PC-9 (cell line): ENCODE measurements around the gene ARL6IP5. TPM values are rescaled to one million over a fixed set of nuclear protein-coding genes. Genes with fewer than 3 reads are reported as not detected.

Experiments used
- BruUV-seq: library from RNA; stranded (reverse); fragments of 400-500 nt; replicated peaks from 2 replicates; lab custom pipeline; 2021; lab: Mats Ljungman, UMichigan
- CTCF ChIA-PET: fragments of 300-600 bp; sonication (Branson Sonifier 250); formaldehyde crosslinking; loops from one replicate; lab custom pipeline; 2022; ENCODE audit warnings: antibody characterized with exemption; lab: Charles Lee
- POLR2A ChIA-PET: fragments of 300-600 bp; sonication (Branson Sonifier 250); formaldehyde crosslinking; loops from one replicate; lab custom pipeline; 2022; ENCODE audit warnings: antibody characterized with exemption; ENCODE audit not compliant: unreplicated experiment; lab: Charles Lee
- DNase-seq, 2 experiments: peaks; one replicate each; pipeline versions ENCODE4 v3.0.0 to v3.0.0-alpha.2; 2015 to 2022; ENCODE audit warnings: mixed read lengths in 1 of 2
- H2AFZ ChIP-seq: fragments of 200-600 bp; sonication (generic); 2 replicates; pipeline ENCODE4 v1.8.1; 2017; ENCODE audit warnings: antibody characterized with exemption
- H3F3A ChIP-seq: fragments of 200-600 bp; sonication (generic); 2 replicates; pipeline ENCODE4 v1.8.1; 2017; ENCODE audit warnings: antibody characterized with exemption, mild to moderate bottlenecking, low read depth; ENCODE audit not compliant: insufficient read depth
- H3K27ac ChIP-seq: fragments of 200-600 bp; sonication (generic); 2 replicates; pipeline ENCODE4 v1.6.1; 2016; ENCODE audit warnings: mixed run types
- H3K27me3 ChIP-seq: fragments of 200-600 bp; sonication (generic); 2 replicates; pipeline ENCODE4 v1.6.1; 2016; ENCODE audit warnings: low read depth, mixed run types; ENCODE audit not compliant: insufficient read depth
- H3K36me3 ChIP-seq: fragments of 200-600 bp; sonication (generic); 2 replicates; pipeline ENCODE4 v1.6.1; 2016; ENCODE audit warnings: low read depth, mixed run types
- H3K4me1 ChIP-seq: fragments of 200-600 bp; sonication (generic); replicated peaks from 2 replicates; pipeline ENCODE4 v1.6.1; 2016; ENCODE audit warnings: mixed run types; ENCODE audit not compliant: insufficient read depth
- H3K4me2 ChIP-seq: fragments of 200-600 bp; sonication (generic); 2 replicates; pipeline ENCODE4 v1.6.1; 2017; ENCODE audit warnings: mixed run types
- H3K4me3 ChIP-seq: fragments of 200-600 bp; sonication (generic); 2 replicates; pipeline ENCODE4 v1.6.1; 2016; ENCODE audit warnings: mixed run types
- H3K79me2 ChIP-seq: fragments of 200-600 bp; sonication (generic); 2 replicates; pipeline ENCODE4 v1.6.1; 2017; ENCODE audit warnings: low read depth, mixed run types
- H3K9me2 ChIP-seq: fragments of 200-600 bp; sonication (generic); 2 replicates; pipeline ENCODE4 v1.8.1; 2017; ENCODE audit warnings: mild to moderate bottlenecking; ENCODE audit not compliant: insufficient read depth
- H3K9me3 ChIP-seq: fragments of 200-600 bp; sonication (generic); 2 replicates; pipeline ENCODE4 v1.8.1; 2016; ENCODE audit warnings: low read depth; ENCODE audit not compliant: insufficient read depth
- H4K20me1 ChIP-seq: fragments of 200-600 bp; sonication (generic); 2 replicates; pipeline ENCODE4 v1.8.1; 2017; ENCODE audit not compliant: insufficient read depth
- EZH2 ChIP-seq: fragments of 200-600 bp; sonication (generic); IDR thresholded peaks from 2 replicates; pipeline ENCODE4 v1.8.0; 2017; ENCODE audit warnings: antibody characterized with exemption, low read depth
- intact Hi-C: fragments of 100-400 bp; cut with micrococcal nuclease; formaldehyde crosslinking; loops from one replicate; pipeline ENCODE4 v1.10.0; 2022; ENCODE audit not compliant: unreplicated experiment
- total RNA-seq: library from RNA; stranded (reverse); gene quantifications from 2 replicates; pipeline ENCODE4 v1.2.3, GENCODE V29; 2021
- TF ChIP-seq, protein P1 (sequence below): fragments of 200-600 bp; sonication (generic); conservative IDR thresholded peaks from 2 replicates; pipeline ENCODE4 v1.6.1; 2017; ENCODE audit warnings: mixed run types, antibody characterized with exemption, mild to moderate bottlenecking, moderate library complexity

The ARL6IP5 gene
- total RNA-seq, 1 experiment from 2014 or later = 45.7 TPM

DNA sequence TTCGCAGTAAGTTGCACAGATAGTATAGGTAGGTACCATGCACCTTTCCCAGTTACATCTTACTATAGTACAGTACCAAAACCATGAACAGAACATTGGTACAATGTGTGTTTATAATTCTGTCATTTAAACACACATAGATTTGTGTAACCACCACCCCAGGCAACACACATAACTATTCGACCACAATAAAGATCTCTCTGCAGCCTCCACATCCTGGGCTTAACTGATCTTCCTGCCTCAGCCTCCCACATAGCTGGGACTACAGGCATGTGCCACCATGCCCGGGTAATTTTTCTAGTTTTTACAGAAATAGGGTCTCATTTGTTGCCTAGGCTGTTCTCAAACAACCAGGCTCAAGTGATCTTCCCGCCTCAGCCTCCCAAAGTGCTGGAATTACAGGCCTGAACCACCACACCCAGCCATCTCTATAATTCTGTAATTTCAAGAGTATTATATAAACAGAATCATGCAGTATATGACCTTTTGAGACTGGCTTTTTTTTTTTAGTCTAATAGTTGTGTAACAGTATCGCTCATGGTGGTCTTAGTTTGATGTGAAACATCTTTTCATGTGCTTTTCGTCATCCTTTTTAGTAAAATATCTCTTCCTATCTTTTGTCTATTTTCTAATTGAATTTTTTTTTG is 19.3 kb upstream of the ARL6IP5 start:
- intact Hi-C loops = no loop called here
- H3K4me2 ChIP-seq = no peak overlapping the region
- ChIA-PET POLR2A (no interaction called here), CTCF (no interaction called here)
- no peaks in the 10 kb centered on the region for H3K27me3 ChIP-seq
- no TSS peak for BruUV-seq
- no peak for TF ChIP-seq EZH2
- TF ChIP-seq, protein P1, sequence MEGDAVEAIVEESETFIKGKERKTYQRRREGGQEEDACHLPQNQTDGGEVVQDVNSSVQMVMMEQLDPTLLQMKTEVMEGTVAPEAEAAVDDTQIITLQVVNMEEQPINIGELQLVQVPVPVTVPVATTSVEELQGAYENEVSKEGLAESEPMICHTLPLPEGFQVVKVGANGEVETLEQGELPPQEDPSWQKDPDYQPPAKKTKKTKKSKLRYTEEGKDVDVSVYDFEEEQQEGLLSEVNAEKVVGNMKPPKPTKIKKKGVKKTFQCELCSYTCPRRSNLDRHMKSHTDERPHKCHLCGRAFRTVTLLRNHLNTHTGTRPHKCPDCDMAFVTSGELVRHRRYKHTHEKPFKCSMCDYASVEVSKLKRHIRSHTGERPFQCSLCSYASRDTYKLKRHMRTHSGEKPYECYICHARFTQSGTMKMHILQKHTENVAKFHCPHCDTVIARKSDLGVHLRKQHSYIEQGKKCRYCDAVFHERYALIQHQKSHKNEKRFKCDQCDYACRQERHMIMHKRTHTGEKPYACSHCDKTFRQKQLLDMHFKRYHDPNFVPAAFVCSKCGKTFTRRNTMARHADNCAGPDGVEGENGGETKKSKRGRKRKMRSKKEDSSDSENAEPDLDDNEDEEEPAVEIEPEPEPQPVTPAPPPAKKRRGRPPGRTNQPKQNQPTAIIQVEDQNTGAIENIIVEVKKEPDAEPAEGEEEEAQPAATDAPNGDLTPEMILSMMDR = no peak
- no peaks in the 10 kb centered on the region for H3F3A ChIP-seq
- no peaks in the 10 kb centered on the region for H3K9me3 ChIP-seq
- no peak for DNase-seq
- no peak overlapping the region for H3K4me3 ChIP-seq
- no peaks in the 10 kb centered on the region for H3K4me1 ChIP-seq
- no peak overlapping the region for H3K27ac ChIP-seq
- no peaks in the 10 kb centered on the region; the same call in 1 of the 2 replicates for H3K36me3 ChIP-seq
- no peak overlapping the region for H2AFZ ChIP-seq
- H3K79me2 ChIP-seq = no peaks in the 10 kb centered on the region
- no peaks in the 10 kb centered on the region for H3K9me2 ChIP-seq
- no peaks in the 10 kb centered on the region for H4K20me1 ChIP-seq

DNA sequence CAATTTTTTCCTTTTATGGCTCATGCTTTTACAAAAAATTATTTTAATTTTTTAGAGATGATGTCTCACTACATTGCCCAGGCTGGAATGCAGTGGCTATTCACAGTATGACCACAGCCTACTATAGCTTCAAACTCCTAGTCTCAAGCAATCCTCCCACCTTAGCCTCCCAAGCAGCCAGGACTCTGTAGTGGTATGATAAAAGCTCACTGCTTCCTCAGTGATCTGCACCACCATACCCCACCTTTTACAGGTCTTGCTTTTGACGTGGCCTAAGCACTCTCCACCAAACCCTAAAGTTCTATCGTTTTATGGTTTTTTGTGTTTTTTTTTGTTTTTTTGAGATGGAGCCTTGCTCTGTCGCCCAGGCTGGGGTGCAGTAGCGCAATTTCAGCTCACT is 18.6 kb upstream of the ARL6IP5 start:
- H3F3A ChIP-seq = no peaks in the 10 kb centered on the region
- intact Hi-C loops = no loop called here
- no peak overlapping the region for H2AFZ ChIP-seq
- no peaks in the 10 kb centered on the region; the same call in 1 of the 2 replicates for H3K36me3 ChIP-seq
- H3K79me2 ChIP-seq = no peaks in the 10 kb centered on the region
- POLR2A ChIA-PET = no interaction called here
- no peaks in the 10 kb centered on the region for H3K9me2 ChIP-seq
- BruUV-seq = no TSS peak
- H3K27me3 ChIP-seq = no peaks in the 10 kb centered on the region
- TF ChIP-seq, protein P1 = no peak
- no peak overlapping the region for H3K4me3 ChIP-seq
- no peak for DNase-seq
- H3K4me1 ChIP-seq = no peaks in the 10 kb centered on the region
- no peak overlapping the region for H3K4me2 ChIP-seq
- no peaks in the 10 kb centered on the region for H4K20me1 ChIP-seq
- no peak overlapping the region for H3K27ac ChIP-seq
- no peaks in the 10 kb centered on the region for H3K9me3 ChIP-seq
- CTCF ChIA-PET = no interaction called here

DNA sequence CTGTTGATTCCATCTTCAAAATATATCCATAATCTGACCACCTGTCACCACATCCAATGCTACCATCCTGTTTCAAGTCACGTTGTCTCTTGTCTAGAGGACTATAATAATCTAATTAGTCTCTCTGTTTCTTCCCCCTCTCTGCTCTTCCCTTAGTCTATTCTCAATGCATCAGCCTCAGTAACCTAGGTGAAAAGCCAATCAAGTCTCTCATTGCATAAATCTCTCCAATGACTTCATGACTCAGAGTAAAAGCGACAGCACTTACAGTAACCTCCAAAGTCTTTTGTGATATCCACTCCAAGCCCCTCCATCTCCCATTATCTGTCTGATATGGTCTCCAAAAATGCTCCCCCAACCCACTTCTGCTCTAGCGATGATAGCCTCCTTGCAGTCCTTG is 11.8 kb upstream of the ARL6IP5 start:
- H3K36me3 ChIP-seq = peaks cover 3% of the 10 kb centered on the region; the same call in 1 of the 2 replicates
- H3K27me3 ChIP-seq = no peaks in the 10 kb centered on the region
- intact Hi-C loops = no loop called here
- ChIA-PET POLR2A (interaction anchor here (0.9 kb wide), 1 partner anchor 29 kb away, joined by 3 read pairs; no protein-coding TSS in a partner anchor), CTCF (interaction anchor here (0.6 kb wide), 1 partner anchor 72 kb away, joined by 4 read pairs; no protein-coding TSS in a partner anchor)
- H4K20me1 ChIP-seq = no peaks in the 10 kb centered on the region
- no peaks in the 10 kb centered on the region for H3F3A ChIP-seq
- no TSS peak for BruUV-seq
- no peak overlapping the region for H3K4me2 ChIP-seq
- H3K27ac ChIP-seq = no peak overlapping the region
- H3K9me2 ChIP-seq = no peaks in the 10 kb centered on the region
- H2AFZ ChIP-seq = no peak overlapping the region
- H3K4me3 ChIP-seq = no peak overlapping the region
- no peak for DNase-seq
- peaks cover 23% of the 10 kb centered on the region for H3K79me2 ChIP-seq
- H3K4me1 ChIP-seq = peaks cover under 1% of the 10 kb centered on the region; the same call in 1 of the 2 replicates
- TF ChIP-seq, protein P1 = no peak
- no peak for TF ChIP-seq EZH2
- H3K9me3 ChIP-seq = no peaks in the 10 kb centered on the region
